Measurements from ENCODE around the gene NUP107.

NUP107 gene

DNA sequence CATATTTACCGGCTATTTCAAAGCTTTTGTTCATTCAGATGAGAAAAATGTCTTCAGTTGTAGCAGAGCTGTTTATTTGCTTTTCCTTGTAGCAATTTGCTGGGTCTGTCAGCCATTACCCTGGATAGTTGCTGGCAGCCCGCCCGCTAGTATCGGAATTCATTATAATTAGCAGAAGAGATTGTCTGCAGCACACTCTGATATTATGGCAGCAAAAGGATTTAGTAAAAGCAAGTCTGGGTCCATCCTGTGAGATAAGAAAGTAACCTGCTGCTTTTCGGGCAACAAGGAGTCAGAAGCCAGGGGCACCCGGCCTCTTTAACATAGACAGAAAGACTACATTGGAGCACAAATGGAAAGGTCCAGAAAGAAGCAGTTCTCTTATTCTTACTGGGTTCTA, 53.1 kb downstream of the NUP107 start:
- DNase-seq (ENCODE audit: low read depth in 1 of 2, low spot score in 1 of 2), result no peak

DNA sequence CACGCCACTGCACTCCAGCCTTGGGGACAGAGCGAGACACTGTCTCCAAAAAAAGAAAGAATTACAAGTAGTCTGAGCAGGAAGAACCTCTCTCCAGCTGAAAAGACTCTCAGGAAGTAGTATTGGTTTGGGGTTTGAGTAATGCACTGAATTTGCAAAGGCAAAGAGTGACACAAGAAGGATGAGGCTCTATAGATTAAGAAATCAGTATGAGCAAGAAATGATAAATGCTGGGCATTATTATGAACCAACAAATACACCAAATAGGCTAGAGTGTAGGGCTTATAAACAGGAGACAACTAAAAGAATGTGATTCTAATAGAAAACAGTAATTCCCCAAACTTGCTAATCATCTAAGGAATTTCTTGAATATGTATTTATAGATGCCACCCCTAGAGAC, 56.6 kb downstream of the NUP107 start:
- no peak for DNase-seq (ENCODE audit: low read depth in 1 of 2, low spot score in 1 of 2)

GRCh38 chr12:68745376-68745903, 58.7 kb downstream of the NUP107 start:
- DNase-seq (ENCODE audit: low read depth in 1 of 2, low spot score in 1 of 2), result no peak

GRCh38 chr12:68745904-68746571, 59.3 kb downstream of the NUP107 start, which contains the start of gene SLC35E3:
Gene SLC35E3 (plus strand): TSS chr12:68746176. CDS start chr12:68746378, 202 bp downstream.
- DNase-seq (ENCODE audit: low read depth in 1 of 2, low spot score in 1 of 2), result peak; percentile 77 to 82

GRCh38 chr12:68746572-68747180, 59.9 kb downstream of the NUP107 start:
- peak; percentile 0 to 2 for DNase-seq (ENCODE audit: low read depth in 1 of 2, low spot score in 1 of 2)

GRCh38 chr12:68749443-68749842, 62.7 kb downstream of the NUP107 start:
- DNase-seq (ENCODE audit: low read depth in 1 of 2, low spot score in 1 of 2), result no peak

DNA sequence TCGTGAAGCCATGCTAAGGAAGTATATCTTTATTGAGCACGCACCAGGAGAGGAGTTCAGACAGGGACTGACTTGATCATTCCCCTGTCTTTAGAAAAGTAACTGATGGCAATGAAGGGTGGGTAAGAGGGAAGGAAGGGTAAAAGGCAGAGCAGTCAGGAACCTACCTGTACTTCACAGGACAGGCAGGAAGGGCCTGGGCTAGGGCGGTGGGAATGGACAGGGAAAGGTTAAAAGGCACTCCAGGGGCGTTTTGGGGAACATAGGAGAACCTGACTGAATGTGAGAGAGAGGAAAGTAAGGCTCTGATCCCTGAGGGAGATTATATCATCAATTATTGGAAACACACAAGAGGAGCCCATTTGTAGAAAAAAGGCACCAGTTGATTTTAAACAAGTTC, 63.1 kb downstream of the NUP107 start:
- DNase-seq (ENCODE audit: low read depth in 1 of 2, low spot score in 1 of 2), result no peak

DNA sequence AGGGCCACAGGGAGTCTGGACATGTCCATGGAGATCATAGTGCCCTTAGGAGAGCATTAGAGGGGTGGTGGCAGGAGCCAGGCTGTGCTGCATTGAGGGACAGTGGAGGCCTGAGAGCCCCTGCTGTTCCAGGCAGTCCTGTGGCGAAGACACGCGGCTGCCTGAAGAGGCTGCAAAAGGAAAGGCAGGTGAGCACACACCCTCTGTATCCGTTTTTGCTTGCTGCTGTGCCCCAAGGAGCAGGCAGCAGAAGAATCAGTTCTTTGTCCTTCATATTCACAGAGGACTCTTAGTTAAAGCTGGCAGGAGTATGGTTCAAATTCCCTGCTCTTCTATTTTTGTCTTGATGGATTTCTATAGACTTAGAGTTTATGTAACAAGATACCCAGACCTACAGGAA, 63.7 kb downstream of the NUP107 start:
- no peak for DNase-seq (ENCODE audit: low read depth in 1 of 2, low spot score in 1 of 2)

- DNase-seq (ENCODE audit: low read depth in 1 of 2, low spot score in 1 of 2), result no peak
Observed at GRCh38 chr12:68755536-68756243, 68.9 kb downstream of the NUP107 start.

DNA sequence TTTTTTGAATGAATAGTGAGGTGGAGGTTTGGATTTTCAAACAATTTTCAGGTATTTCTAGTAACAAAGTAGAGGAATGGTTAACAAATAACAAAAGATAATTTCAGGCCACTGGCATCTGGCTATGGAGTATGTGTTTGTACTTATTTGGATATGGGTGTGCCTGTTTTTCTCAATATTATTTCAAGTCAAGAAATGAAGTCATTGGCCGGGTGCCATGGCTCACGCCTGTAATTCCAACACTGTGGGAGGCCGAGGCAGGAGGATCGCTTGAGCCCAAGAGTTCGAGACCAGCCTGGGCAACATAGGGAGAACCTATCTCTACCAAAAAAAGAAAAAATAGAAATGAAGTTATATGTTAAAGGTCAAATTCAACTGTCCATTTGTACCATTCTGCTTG, 73.1 kb downstream of the NUP107 start:
- no peak for DNase-seq (ENCODE audit: low read depth in 1 of 2, low spot score in 1 of 2)

GRCh38 chr12:68760806-68761441, 74.1 kb downstream of the NUP107 start:
- DNase-seq (ENCODE audit: low read depth in 1 of 2, low spot score in 1 of 2), result no peak

DNA sequence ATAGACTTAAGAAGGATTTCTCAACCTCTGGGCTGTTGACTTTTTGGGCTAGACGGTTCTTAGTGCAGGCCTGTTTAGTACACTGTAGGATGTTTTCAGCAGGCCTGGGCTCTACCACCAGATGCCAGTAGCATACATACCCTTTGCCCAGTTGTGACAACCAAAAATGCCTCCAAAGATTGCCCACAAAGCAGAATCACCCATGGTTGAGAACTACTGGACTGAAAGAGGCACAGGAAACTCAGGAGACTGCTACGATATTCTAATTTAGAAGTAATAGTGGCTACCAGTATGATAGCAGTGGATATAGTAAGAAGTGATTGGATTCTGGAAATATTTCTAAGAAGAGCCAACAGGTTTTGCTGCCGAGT, 74.6 kb downstream of the NUP107 start:
- no peak for DNase-seq (ENCODE audit: low read depth in 1 of 2, low spot score in 1 of 2)

GRCh38 chr12:68761901-68762630, 75.3 kb downstream of the NUP107 start:
- no peak for DNase-seq (ENCODE audit: low read depth in 1 of 2, low spot score in 1 of 2)

- no peak for DNase-seq (ENCODE audit: low read depth in 1 of 2, low spot score in 1 of 2)
Observed at GRCh38 chr12:68762691-68763090, 75.9 kb downstream of the NUP107 start.

GRCh38 chr12:68765696-68766095, 78.9 kb downstream of the NUP107 start:
- no peak for DNase-seq (ENCODE audit: low read depth in 1 of 2, low spot score in 1 of 2)

DNA sequence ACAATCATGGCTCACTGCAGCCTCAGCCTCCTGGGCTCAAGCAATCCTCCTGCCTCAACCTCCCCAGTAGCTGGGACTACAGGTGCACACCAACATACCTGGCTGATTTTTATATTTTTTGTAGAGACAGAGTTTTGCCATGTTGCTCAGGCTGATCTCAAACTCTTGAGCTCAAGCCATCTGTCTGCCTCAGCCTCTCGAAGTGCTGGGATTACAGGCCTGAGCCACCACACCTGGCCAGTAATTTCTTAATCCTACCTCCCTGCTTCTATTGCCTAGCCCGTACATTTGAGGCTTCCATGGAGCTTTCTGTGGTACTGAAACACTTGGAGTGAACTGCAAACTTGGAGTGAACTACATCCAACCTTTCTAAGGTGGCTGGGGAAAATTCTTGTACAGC, 79.9 kb downstream of the NUP107 start:
- DNase-seq (ENCODE audit: low read depth in 1 of 2, low spot score in 1 of 2), result no peak

GRCh38 chr12:68767191-68767590, 80.4 kb downstream of the NUP107 start:
- no peak for DNase-seq (ENCODE audit: low read depth in 1 of 2, low spot score in 1 of 2)

DNA sequence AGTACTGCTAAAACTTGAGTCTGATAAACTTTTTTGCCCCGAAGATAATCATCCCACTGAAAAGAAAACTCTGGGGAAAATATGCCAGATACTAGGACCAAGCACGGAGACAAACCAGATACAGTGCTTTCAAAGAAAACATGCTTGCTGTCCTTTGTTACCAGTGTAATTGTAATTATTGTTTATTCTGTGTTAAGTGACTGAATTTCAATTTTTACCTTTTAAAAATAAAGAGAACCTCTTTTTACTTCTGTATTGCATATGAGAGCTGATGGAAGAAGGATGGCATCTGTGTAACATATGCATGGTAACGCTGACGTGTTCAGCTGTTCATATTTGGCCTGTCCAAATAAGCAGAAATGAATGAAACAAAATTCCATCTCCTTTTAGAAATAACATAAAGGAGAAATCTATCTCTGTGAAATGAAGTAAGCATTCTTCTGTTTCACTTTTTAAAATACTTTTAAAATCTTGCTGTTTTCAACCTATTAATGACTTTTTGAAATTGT, 81.7 kb downstream of the NUP107 start:
- no peak for DNase-seq (ENCODE audit: low read depth in 1 of 2, low spot score in 1 of 2)

GRCh38 chr12:68769941-68770340, 83.2 kb downstream of the NUP107 start:
- no peak for DNase-seq (ENCODE audit: low read depth in 1 of 2, low spot score in 1 of 2)

DNA sequence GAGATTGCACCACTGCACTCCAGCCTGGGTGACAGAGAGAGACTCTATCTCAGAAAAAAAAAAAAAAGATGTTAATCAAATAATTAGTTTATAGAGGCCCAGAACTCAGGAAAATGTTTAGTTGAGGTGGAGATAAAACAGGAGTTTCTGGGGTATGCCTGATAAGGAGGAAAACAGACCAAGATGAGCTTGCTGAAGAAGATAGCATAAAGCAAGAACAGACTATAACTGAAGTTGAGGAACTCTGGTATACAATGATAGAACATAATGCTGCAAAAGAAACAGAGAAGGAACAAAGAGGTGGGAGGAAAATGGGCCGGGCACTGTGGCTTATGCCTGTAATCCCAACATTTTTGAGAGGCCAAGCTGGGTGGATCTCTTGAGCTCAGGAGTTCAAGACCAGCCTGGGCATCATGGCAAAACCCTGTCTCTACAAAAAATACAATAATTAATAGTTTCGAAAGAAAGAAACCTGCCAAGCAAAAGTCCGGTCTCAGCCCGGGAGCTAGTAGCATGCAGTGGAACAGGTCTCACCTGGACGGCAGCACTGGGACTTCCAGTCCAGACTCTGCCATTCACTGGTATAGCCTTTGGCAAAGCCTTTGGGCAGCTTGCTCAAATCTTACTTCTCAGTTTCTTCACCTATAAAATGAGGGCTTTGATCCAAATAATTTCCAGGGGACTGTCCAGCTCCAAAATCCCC, 84.6 kb downstream of the NUP107 start:
- DNase-seq (ENCODE audit: low read depth in 1 of 2, low spot score in 1 of 2), result no peak
